IMR-90 (cell line): ENCODE measurements around the gene THY1. TPM values are rescaled to one million over a fixed set of nuclear protein-coding genes. Genes with fewer than 3 reads are reported as not detected.

ENCODE experiments used
- ATAC-seq: fragments of 200-7000 bp; cut with Tn5 transposase; 2 replicates; pipeline ENCODE4 v1.9.1; 2020; ENCODE audit warnings: low read depth, mild to moderate bottlenecking, moderate library complexity
- BruUV-seq: library from RNA; stranded (reverse); fragments of 400-500 nt; replicated peaks from 2 replicates; lab custom pipeline; 2021; lab: Mats Ljungman, UMichigan
- CTCF ChIA-PET: fragments of 300-600 bp; formaldehyde crosslinking; extraction: SDS; loops from one replicate; lab custom pipeline; 2021; ENCODE audit warnings: antibody characterized with exemption; lab: Yijun Ruan, JAX
- POLR2A ChIA-PET: fragments of 300-600 bp; sonication (Branson Sonifier 250); formaldehyde crosslinking; loops from one replicate; lab custom pipeline; 2022; ENCODE audit warnings: antibody characterized with exemption; ENCODE audit not compliant: unreplicated experiment; lab: Charles Lee
- DNase-seq: peaks from one replicate; pipeline ENCODE4 v3.0.0; 2013
- H2AFZ ChIP-seq: replicated peaks from 2 replicates; pipeline ENCODE3; 2013; ENCODE audit warnings: low read length, mild to moderate bottlenecking; ENCODE audit not compliant: poor library complexity
- H2AK5ac ChIP-seq: 2 replicates; pipeline ENCODE4 v1.6.1; 2013; ENCODE audit warnings: low read depth, low read length, inconsistent platforms
- H2AK9ac ChIP-seq: replicated peaks from 2 replicates; pipeline ENCODE3; 2013; ENCODE audit warnings: mild to moderate bottlenecking, low read depth, low read length, moderate library complexity; ENCODE audit not compliant: poor library complexity
- H2BK120ac ChIP-seq: 2 replicates; pipeline ENCODE4 v1.6.1; 2013; ENCODE audit warnings: low read depth, low read length, inconsistent platforms
- H2BK15ac ChIP-seq: 3 replicates; pipeline ENCODE4 v1.6.1; 2013; ENCODE audit warnings: low read depth, low read length, inconsistent platforms
- H2BK20ac ChIP-seq: 2 replicates; pipeline ENCODE4 v1.6.1; 2013; ENCODE audit warnings: low read depth, mild to moderate bottlenecking, inconsistent platforms, low read length, moderate library complexity
- H2BK5ac ChIP-seq: 2 replicates; pipeline ENCODE4 v1.6.1; 2013; ENCODE audit warnings: mild to moderate bottlenecking, low read depth, low read length, inconsistent platforms; ENCODE audit not compliant: poor library complexity, severe bottlenecking
- H3K14ac ChIP-seq: replicated peaks from 2 replicates; pipeline ENCODE4 v1.6.1; 2013; ENCODE audit warnings: low read depth, low read length, inconsistent platforms
- H3K18ac ChIP-seq: 2 replicates; pipeline ENCODE4 v1.6.1; 2013; ENCODE audit warnings: low read depth, low read length, control low read depth
- H3K23ac ChIP-seq: 2 replicates; pipeline ENCODE4 v1.6.1; 2013; ENCODE audit warnings: low read depth, low read length, inconsistent platforms
- H3K27ac ChIP-seq: 2 replicates; pipeline ENCODE4 v1.5.1; 2013; ENCODE audit warnings: mild to moderate bottlenecking, control low read depth, low read length; ENCODE audit not compliant: insufficient read depth
- H3K27me3 ChIP-seq: 2 replicates; pipeline ENCODE4 v1.6.1; 2013; ENCODE audit warnings: low read length; ENCODE audit not compliant: control insufficient read depth, insufficient read depth
- H3K36me3 ChIP-seq: 2 replicates; pipeline ENCODE4 v1.6.1; 2013; ENCODE audit warnings: low read length, mixed read lengths; ENCODE audit not compliant: control insufficient read depth, insufficient read depth
- H3K4ac ChIP-seq: 2 replicates; pipeline ENCODE4 v1.6.1; 2013; ENCODE audit warnings: low read depth, low read length, inconsistent platforms
- H3K4me1 ChIP-seq: 2 replicates; pipeline ENCODE4 v1.6.1; 2013; ENCODE audit warnings: low read length, mixed read lengths; ENCODE audit not compliant: control insufficient read depth, insufficient read depth
- H3K4me2 ChIP-seq: 2 replicates; pipeline ENCODE4 v1.6.1; 2013; ENCODE audit warnings: low read depth, mild to moderate bottlenecking, control low read depth, low read length, moderate library complexity
- H3K4me3 ChIP-seq: 2 replicates; pipeline ENCODE4 v1.5.1; 2013; ENCODE audit warnings: low read depth, mild to moderate bottlenecking, control low read depth, low read length, moderate library complexity; ENCODE audit not compliant: insufficient read depth
- H3K56ac ChIP-seq: 2 replicates; pipeline ENCODE4 v1.6.1; 2013; ENCODE audit warnings: low read length, inconsistent platforms; ENCODE audit not compliant: insufficient read depth; ENCODE audit errors: extremely low read depth
- H3K79me1 ChIP-seq, 2 experiments: 2 replicates each; pipeline ENCODE4 v1.6.1; 2013; ENCODE audit warnings: low read length in 2 of 2, inconsistent platforms in 1 of 2, low read depth in 1 of 2
- H3K9ac ChIP-seq: 2 replicates; pipeline ENCODE4 v1.6.1; 2013; ENCODE audit warnings: low read depth, low read length, control low read depth
- H3K9me1 ChIP-seq: 2 replicates; pipeline ENCODE4 v1.6.1; 2013; ENCODE audit warnings: low read length, inconsistent platforms; ENCODE audit not compliant: insufficient read depth
- H3K9me3 ChIP-seq: 2 replicates; pipeline ENCODE4 v1.6.1; 2013; ENCODE audit warnings: low read length; ENCODE audit not compliant: control insufficient read depth, insufficient read depth
- H4K20me1 ChIP-seq: 2 replicates; pipeline ENCODE4 v1.6.1; 2013; ENCODE audit warnings: low read length, inconsistent platforms; ENCODE audit not compliant: insufficient read depth
- H4K5ac ChIP-seq: 2 replicates; pipeline ENCODE4 v1.6.1; 2013; ENCODE audit warnings: mild to moderate bottlenecking, low read depth, low read length, control low read depth
- H4K8ac ChIP-seq, 2 experiments: 2 replicates each; pipeline ENCODE4 v1.6.1; 2013; ENCODE audit warnings: low read depth in 2 of 2, low read length in 2 of 2, control low read depth in 1 of 2, inconsistent platforms in 1 of 2
- H4K91ac ChIP-seq: 2 replicates; pipeline ENCODE4 v1.6.1; 2013; ENCODE audit warnings: low read depth, low read length, inconsistent platforms; ENCODE audit not compliant: insufficient read depth
- BHLHE40 ChIP-seq: fragments of 150-350 bp; IDR thresholded peaks from 2 replicates; pipeline ENCODE4 v1.6.1; 2016; ENCODE audit warnings: mild to moderate bottlenecking, low read depth, low read length
- CEBPB ChIP-seq: IDR thresholded peaks from 2 replicates; pipeline ENCODE4 v1.6.1; 2012; ENCODE audit warnings: low read depth, low read length, improper control_type of control experiment
- CHD1 ChIP-seq: IDR thresholded peaks from 2 replicates; pipeline ENCODE4 v1.6.1; 2012; ENCODE audit warnings: low read depth, low read length, improper control_type of control experiment
- FOS ChIP-seq: fragments of 150-350 bp; IDR thresholded peaks from 2 replicates; pipeline ENCODE4 v1.6.1; 2016; ENCODE audit warnings: low read depth, low read length
- MAFK ChIP-seq: IDR thresholded peaks from 2 replicates; pipeline ENCODE4 v1.6.1; 2012; ENCODE audit warnings: low read depth, low read length, improper control_type of control experiment
- MAZ ChIP-seq: IDR thresholded peaks from 2 replicates; pipeline ENCODE4 v1.6.1; 2012; ENCODE audit warnings: low read depth, mild to moderate bottlenecking, low read length, improper control_type of control experiment, moderate library complexity, borderline replicate concordance
- MXI1 ChIP-seq: IDR thresholded peaks from 2 replicates; pipeline ENCODE4 v1.6.1; 2012; ENCODE audit warnings: low read depth, mild to moderate bottlenecking, low read length, moderate library complexity, borderline replicate concordance
- NFE2L2 ChIP-seq: fragments of 150-350 bp; IDR thresholded peaks from 2 replicates; pipeline ENCODE4 v1.6.1; 2016; ENCODE audit warnings: low read depth, mild to moderate bottlenecking, low read length
- POLR2A ChIP-seq: IDR thresholded peaks from 2 replicates; pipeline ENCODE4 v1.6.1; 2012; ENCODE audit warnings: mild to moderate bottlenecking, low read depth, low read length
- RAD21 ChIP-seq: IDR thresholded peaks from 2 replicates; pipeline ENCODE4 v1.6.1; 2012; ENCODE audit warnings: low read length, improper control_type of control experiment
- RCOR1 ChIP-seq: IDR thresholded peaks from 2 replicates; pipeline ENCODE4 v1.6.1; 2012; ENCODE audit warnings: mild to moderate bottlenecking, low read length, improper control_type of control experiment; ENCODE audit not compliant: insufficient replicate concordance
- RFX5 ChIP-seq: IDR thresholded peaks from 2 replicates; pipeline ENCODE4 v1.8.0; 2012; ENCODE audit warnings: low read depth, mild to moderate bottlenecking, low read length, moderate library complexity
- SMC3 ChIP-seq: fragments of 150-350 bp; IDR thresholded peaks from 2 replicates; pipeline ENCODE4 v1.6.1; 2016; ENCODE audit warnings: low read depth, mild to moderate bottlenecking, antibody characterized with exemption, low read length, moderate library complexity
- WGBS, 2 experiments: methylation state at CpG; one replicate each; pipeline versions ENCODE4 v1.1.5 to v1.1.7; 2013; ENCODE audit warnings: missing lambda C conversion rate in 2 of 2; ENCODE audit not compliant: insufficient read length in 1 of 2; ENCODE audit errors: extremely low coverage in 2 of 2; 5-methylcytosine and 5-hydroxymethylcytosine counted together
- dilution Hi-C: fragments of 300-500 bp; cut with HindIII; formaldehyde crosslinking; loops from one replicate; pipeline ENCODE4 v1.14.3; 2018; ENCODE audit warnings: low sequenced_read_pairs; ENCODE audit not compliant: unreplicated experiment
- in situ Hi-C: fragments of 300-500 bp; cut with MboI; formaldehyde crosslinking; loops from 3 replicates; pipeline ENCODE4 v1.14.3; 2019; ENCODE audit warnings: low sequenced_read_pairs, inconsistent platforms, mixed read lengths
- intact Hi-C: fragments of 100-400 bp; cut with micrococcal nuclease; formaldehyde crosslinking; loops from 2 replicates; pipeline ENCODE4 v1.10.0; 2022
- polyA plus RNA-seq, 3 experiments: library from polyadenylated mRNA; depleted of rRNA; stranded (reverse); fragments of >200 nt; gene quantifications; 2 replicates each; pipeline ENCODE4 v1.2.3, GENCODE V29; 2012; ENCODE audit warnings: low replicate concordance in 1 of 3
- total RNA-seq: library from RNA; depleted of rRNA; stranded (reverse); fragments of >200 nt; gene quantifications from 2 replicates; pipeline ENCODE4 v1.2.3, GENCODE V29; 2012
- TF ChIP-seq, protein P1 (sequence below): fragments of 150-350 bp; IDR thresholded peaks from 2 replicates; pipeline ENCODE4 v1.6.1; 2016; ENCODE audit warnings: low read depth, mild to moderate bottlenecking, low read length, moderate library complexity, borderline replicate concordance
- TF ChIP-seq, protein P2 (sequence below): fragments of 150-350 bp; IDR thresholded peaks from 2 replicates; pipeline ENCODE4 v1.6.1; 2017; ENCODE audit warnings: mild to moderate bottlenecking, antibody characterized with exemption, low read length, low read depth
- TF ChIP-seq, protein P3 (sequence below): conservative IDR thresholded peaks from 2 replicates; pipeline ENCODE4 v1.5.1; 2012; ENCODE audit warnings: mild to moderate bottlenecking, low read depth, low read length, improper control_type of control experiment

THY1 gene
- total and polyA plus RNA-seq, 2 of the 4 experiments (the other 2 are of a cell fraction) = 703 to 2,603 TPM

DNA sequence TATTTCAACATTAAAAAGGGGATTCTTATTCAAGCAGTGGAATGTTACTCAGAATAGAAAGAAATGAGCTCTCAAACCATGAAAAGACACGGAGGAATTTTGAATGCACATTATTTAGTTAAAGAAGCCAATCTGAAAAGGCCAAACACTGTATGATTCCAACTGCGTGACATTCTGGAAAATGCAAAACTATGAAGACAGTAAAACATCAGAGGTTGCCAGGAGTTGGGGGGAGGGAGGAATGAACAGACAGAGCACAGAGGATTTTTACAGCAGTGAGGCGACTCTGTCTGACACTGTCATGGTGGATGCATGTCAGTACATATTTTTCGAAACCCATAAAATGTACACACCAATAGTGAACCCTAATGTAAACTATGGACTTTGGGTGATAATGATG lies 22.9 kb upstream of the THY1 start:
- CTCF ChIA-PET = interaction anchor here (2.1 kb wide), 1 partner anchor 13 kb away, joined by 4 read pairs; no protein-coding TSS in a partner anchor
- H3K56ac ChIP-seq = peak overlapping the region; percentile 39; the same call in 1 of the 2 replicates
- no TSS peak for BruUV-seq
- no peak overlapping the region for H2AK5ac ChIP-seq
- H3K4me2 ChIP-seq = peak overlapping the region; percentile 68
- H3K27me3 ChIP-seq = no peaks in the 10 kb centered on the region
- H2BK5ac ChIP-seq = peak overlapping the region; percentile 88
- peak overlapping the region; percentile 85 for H2BK20ac ChIP-seq
- H2BK120ac ChIP-seq = peak overlapping the region; percentile 93
- DNase-seq = peak; percentile 81
- dilution Hi-C loops (no loop called here), intact Hi-C loops (no loop called here), in situ Hi-C loops (no loop called here)
- no peaks in the 10 kb centered on the region for H3K9me3 ChIP-seq
- peak overlapping the region; percentile 78; the same call in 1 of the 2 replicates for H3K27ac ChIP-seq
- POLR2A ChIA-PET = interaction anchor here (0.5 to 0.6 kb wide), 2 partner anchors 194 to 477 kb away, joined by 5 to 8 read pairs; no protein-coding TSS in a partner anchor
- peak overlapping the region; percentile 66 for H3K18ac ChIP-seq
- H3K79me1 ChIP-seq = no peaks in the 10 kb centered on the region
- H3K9ac ChIP-seq = peak overlapping the region; percentile 34; the same call in 1 of the 2 replicates
- 0 out of 2 replicates have a peak overlapping the region, but pooled peaks have one; percentile 25 for H3K23ac ChIP-seq
- TF ChIP-seq FOS (no peak), BHLHE40 (no peak), NFE2L2 (no peak), SMC3 (no peak), MAZ (no peak), RFX5 (no peak), MXI1 (no peak), CHD1 (no peak), RCOR1 (no peak), RAD21 (no peak), POLR2A (no peak), MAFK (no peak), CEBPB (no peak)
- TF ChIP-seq, protein P1, sequence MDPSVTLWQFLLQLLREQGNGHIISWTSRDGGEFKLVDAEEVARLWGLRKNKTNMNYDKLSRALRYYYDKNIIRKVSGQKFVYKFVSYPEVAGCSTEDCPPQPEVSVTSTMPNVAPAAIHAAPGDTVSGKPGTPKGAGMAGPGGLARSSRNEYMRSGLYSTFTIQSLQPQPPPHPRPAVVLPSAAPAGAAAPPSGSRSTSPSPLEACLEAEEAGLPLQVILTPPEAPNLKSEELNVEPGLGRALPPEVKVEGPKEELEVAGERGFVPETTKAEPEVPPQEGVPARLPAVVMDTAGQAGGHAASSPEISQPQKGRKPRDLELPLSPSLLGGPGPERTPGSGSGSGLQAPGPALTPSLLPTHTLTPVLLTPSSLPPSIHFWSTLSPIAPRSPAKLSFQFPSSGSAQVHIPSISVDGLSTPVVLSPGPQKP = no peak
- TF ChIP-seq, protein P2, sequence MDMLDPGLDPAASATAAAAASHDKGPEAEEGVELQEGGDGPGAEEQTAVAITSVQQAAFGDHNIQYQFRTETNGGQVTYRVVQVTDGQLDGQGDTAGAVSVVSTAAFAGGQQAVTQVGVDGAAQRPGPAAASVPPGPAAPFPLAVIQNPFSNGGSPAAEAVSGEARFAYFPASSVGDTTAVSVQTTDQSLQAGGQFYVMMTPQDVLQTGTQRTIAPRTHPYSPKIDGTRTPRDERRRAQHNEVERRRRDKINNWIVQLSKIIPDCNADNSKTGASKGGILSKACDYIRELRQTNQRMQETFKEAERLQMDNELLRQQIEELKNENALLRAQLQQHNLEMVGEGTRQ = no peak
- TF ChIP-seq, protein P3, sequence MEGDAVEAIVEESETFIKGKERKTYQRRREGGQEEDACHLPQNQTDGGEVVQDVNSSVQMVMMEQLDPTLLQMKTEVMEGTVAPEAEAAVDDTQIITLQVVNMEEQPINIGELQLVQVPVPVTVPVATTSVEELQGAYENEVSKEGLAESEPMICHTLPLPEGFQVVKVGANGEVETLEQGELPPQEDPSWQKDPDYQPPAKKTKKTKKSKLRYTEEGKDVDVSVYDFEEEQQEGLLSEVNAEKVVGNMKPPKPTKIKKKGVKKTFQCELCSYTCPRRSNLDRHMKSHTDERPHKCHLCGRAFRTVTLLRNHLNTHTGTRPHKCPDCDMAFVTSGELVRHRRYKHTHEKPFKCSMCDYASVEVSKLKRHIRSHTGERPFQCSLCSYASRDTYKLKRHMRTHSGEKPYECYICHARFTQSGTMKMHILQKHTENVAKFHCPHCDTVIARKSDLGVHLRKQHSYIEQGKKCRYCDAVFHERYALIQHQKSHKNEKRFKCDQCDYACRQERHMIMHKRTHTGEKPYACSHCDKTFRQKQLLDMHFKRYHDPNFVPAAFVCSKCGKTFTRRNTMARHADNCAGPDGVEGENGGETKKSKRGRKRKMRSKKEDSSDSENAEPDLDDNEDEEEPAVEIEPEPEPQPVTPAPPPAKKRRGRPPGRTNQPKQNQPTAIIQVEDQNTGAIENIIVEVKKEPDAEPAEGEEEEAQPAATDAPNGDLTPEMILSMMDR = no peak
- peak; percentile 90 for ATAC-seq
- peaks cover 17% of the 10 kb centered on the region for H3K4me1 ChIP-seq
- no peaks in the 10 kb centered on the region for H4K20me1 ChIP-seq
- H3K14ac ChIP-seq = peak overlapping the region; percentile 76
- H2BK15ac ChIP-seq = 0 out of 3 replicates have a peak overlapping the region, but pooled peaks have one; percentile 37
- no peak overlapping the region for H2AFZ ChIP-seq
- peak overlapping the region; percentile 91 for H4K91ac ChIP-seq
- peaks cover 7% of the 10 kb centered on the region for H3K9me1 ChIP-seq
- peak overlapping the region; percentile 83 for H4K5ac ChIP-seq
- no peak overlapping the region for H2AK9ac ChIP-seq
- no peaks in the 10 kb centered on the region for H3K36me3 ChIP-seq
- H3K4me3 ChIP-seq = no peak overlapping the region
- H3K4ac ChIP-seq = peak overlapping the region; percentile 69
- 25% methylated on average over 2 of the region's 4 CpGs; no CpG with 5 or more reads in 1 of the 2 experiments for WGBS, 2 experiments
- peak overlapping the region; percentile 42 to 84; a peak in 3 of 4 replicates for H4K8ac ChIP-seq
